ENCODE measurements around the gene RHOU.

GRCh38 chr1:228735871-228736586 is 750 bp downstream of the RHOU start:
- TF ChIP-seq, protein P1, sequence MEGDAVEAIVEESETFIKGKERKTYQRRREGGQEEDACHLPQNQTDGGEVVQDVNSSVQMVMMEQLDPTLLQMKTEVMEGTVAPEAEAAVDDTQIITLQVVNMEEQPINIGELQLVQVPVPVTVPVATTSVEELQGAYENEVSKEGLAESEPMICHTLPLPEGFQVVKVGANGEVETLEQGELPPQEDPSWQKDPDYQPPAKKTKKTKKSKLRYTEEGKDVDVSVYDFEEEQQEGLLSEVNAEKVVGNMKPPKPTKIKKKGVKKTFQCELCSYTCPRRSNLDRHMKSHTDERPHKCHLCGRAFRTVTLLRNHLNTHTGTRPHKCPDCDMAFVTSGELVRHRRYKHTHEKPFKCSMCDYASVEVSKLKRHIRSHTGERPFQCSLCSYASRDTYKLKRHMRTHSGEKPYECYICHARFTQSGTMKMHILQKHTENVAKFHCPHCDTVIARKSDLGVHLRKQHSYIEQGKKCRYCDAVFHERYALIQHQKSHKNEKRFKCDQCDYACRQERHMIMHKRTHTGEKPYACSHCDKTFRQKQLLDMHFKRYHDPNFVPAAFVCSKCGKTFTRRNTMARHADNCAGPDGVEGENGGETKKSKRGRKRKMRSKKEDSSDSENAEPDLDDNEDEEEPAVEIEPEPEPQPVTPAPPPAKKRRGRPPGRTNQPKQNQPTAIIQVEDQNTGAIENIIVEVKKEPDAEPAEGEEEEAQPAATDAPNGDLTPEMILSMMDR (IDR thresholded peaks at IDR 0.05): no peak
- TF ChIP-seq NPAS2 (CRISPR knock-in tag; IDR thresholded peaks at IDR 0.05; ENCODE audit: borderline replicate concordance) (no peak), ESRRA (IDR thresholded peaks at IDR 0.05; ENCODE audit: borderline replicate concordance, low read length) (no peak), REST (IDR thresholded peaks at IDR 0.05) (no peak), POLR2A (IDR thresholded peaks at IDR 0.05; ENCODE audit: low read length) (no peak), RCOR1 (IDR thresholded peaks at IDR 0.05; ENCODE audit: low read depth, low read length) (no peak), RAD21 (conservative IDR thresholded peaks at IDR 0.05 in 1 of 2, IDR thresholded peaks at IDR 0.05 in 1 of 2) (no peak), PHF8 (IDR thresholded peaks at IDR 0.05; ENCODE audit: borderline replicate concordance, low read depth) (no peak), CBX2 (IDR thresholded peaks at IDR 0.05; ENCODE audit: borderline replicate concordance, low read depth) (no peak), MAX (IDR thresholded peaks at IDR 0.05) (no peak), ELK1 (IDR thresholded peaks at IDR 0.05; ENCODE audit: low read depth, low read length) (no peak), SMC3 (IDR thresholded peaks at IDR 0.05) (no peak), TP53 (CRISPR knock-in tag; IDR thresholded peaks at IDR 0.05) (no peak)
- TF ChIP-seq, protein P2, sequence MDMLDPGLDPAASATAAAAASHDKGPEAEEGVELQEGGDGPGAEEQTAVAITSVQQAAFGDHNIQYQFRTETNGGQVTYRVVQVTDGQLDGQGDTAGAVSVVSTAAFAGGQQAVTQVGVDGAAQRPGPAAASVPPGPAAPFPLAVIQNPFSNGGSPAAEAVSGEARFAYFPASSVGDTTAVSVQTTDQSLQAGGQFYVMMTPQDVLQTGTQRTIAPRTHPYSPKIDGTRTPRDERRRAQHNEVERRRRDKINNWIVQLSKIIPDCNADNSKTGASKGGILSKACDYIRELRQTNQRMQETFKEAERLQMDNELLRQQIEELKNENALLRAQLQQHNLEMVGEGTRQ (IDR thresholded peaks at IDR 0.05): no peak

Data from A549 (cell line).